ENCODE measurements around the gene PDE7B. TPM values are rescaled to one million over a fixed set of nuclear protein-coding genes. Genes with fewer than 3 reads are reported as not detected.

Gene PDE7B
- 0.03 TPM for polyA plus RNA-seq (2013, experiment 1 of 2)
- polyA plus RNA-seq (2013, experiment 2 of 2) = 0.03 TPM

DNA sequence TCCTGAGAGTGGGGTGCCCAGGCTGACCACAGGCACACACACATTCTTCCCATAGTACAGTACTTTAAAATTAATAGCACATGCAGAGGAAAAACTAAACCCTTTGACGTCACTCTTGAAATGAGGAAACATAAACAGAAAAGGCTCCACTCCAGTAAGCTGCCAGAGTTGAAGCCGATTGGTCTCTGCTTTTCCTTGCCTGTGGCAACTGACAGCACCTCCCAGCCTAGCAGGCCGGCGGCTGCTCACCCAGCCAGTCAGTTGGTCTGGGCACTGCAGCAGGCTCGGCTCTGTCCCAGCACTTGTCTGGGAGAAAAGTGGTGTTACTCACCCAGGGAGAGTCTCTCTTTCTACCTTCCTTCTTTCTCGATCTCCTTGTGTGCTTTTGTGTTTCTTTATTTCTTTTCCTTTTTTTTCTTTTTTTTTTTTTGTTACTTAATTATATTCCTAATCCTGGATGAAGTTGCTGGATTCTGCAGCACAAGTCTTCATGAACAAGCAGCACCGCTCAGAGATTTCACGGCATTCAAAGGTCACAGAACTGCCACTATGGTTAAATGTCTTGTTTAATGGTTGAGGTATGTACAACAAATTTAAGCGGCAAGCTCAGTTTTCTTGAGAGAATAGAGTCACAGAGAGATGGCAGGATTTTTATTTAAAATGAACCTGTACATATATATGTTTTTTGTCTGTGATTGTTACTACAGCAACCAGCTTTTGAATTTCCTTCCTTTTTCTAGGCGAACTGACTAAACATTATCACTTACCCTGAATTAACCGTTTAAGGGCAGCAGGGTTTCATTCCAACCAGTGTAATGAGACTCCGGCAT lies at the start of gene PDE7B:
TSS of gene PDE7B (plus strand) at position 260 of the 830 bp plus-strand sequence.
- Histone ChIP-seq H3K79me2 (ENCODE audit: control insufficient read depth, insufficient read depth, low read length) (no peaks in the 10 kb centered on the region), H3K36me3 (ENCODE audit: control insufficient read depth, insufficient read depth, low read length) (no peaks in the 10 kb centered on the region), H3K4ac (ENCODE audit: low read depth, low read length) (no peak within 1 kb of the TSS), H3K4me1 (ENCODE audit: control insufficient read depth, low read depth, low read length) (no peaks in the 10 kb centered on the region), H3K27ac (ENCODE audit: low read depth, low read length) (no peak within 1 kb of the TSS), H2BK120ac (ENCODE audit: low read depth, low read length) (no peak within 1 kb of the TSS), H2BK15ac (replicated peaks; ENCODE audit: low read depth) (no peak within 1 kb of the TSS), H2BK5ac (ENCODE audit: low read length) (no peak within 1 kb of the TSS), H4K5ac (ENCODE audit: low read length) (no peak within 1 kb of the TSS), H3K56ac (ENCODE audit: low read length) (no peak within 1 kb of the TSS), H3K79me1 (ENCODE audit: low read length) (no peaks in the 10 kb centered on the region), H3K9ac (ENCODE audit: low read length) (no peak within 1 kb of the TSS), H3K4me2 (ENCODE audit: low read length) (no peak within 1 kb of the TSS), H4K8ac (ENCODE audit: low read depth, low read length) (no peak within 1 kb of the TSS), H3K23ac (ENCODE audit: low read length) (no peak within 1 kb of the TSS), H3K27me3 (ENCODE audit: insufficient read depth, low read length, poor library complexity) (no peaks in the 10 kb centered on the region), H2AK5ac (ENCODE audit: low read length) (no peak within 1 kb of the TSS), H3K4me3 (ENCODE audit: low read length) (no peak within 1 kb of the TSS), H3K18ac (ENCODE audit: low read length) (no peak within 1 kb of the TSS)
- DNase-seq = peak; percentile 79
- WGBS (ENCODE audit: extremely low coverage, insufficient coverage, low lambda C conversion rate) = no CpG with 5 or more reads among the region's 12 CpGs

DNA sequence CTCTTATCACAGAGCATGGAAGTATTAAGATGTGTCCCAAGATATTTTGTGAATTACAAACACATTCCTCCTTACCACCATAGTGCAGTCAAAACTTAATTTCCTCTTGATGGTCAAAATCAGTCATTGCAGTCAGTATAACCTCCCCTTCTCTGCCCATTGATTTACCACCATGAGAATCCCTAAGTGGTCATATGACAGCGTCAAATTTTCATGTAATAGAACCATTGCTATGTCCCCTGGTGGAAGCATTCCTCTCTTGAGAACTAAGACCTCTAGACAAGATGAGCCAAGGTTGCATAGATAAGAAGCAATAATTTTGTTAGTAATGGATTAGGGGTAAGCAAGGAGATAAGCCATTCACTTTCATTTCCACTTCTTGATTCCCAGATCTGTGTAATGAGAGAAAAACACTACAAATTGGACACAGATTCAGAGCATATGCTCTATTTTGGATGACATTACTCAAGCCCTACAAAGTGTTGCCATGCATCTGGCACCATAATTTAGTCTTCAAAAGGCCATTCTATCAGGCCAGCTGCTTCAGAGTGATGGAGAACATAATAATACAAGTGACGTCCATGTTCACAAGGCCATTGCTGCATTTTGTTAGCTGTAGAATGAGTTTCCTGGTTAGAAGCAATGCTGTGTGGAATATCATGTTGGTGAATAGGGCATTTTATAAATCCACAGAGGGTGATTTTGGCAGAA lies 49.6 kb upstream of the PDE7B start:
- Histone ChIP-seq H3K4me2 (ENCODE audit: low read length) (no peak overlapping the region), H3K56ac (ENCODE audit: low read length) (no peak overlapping the region), H3K36me3 (ENCODE audit: control insufficient read depth, insufficient read depth, low read length) (no peaks in the 10 kb centered on the region), H3K4me3 (ENCODE audit: low read length) (no peak overlapping the region), H4K5ac (ENCODE audit: low read length) (no peak overlapping the region), H3K23ac (ENCODE audit: low read length) (no peak overlapping the region), H2BK15ac (replicated peaks; ENCODE audit: low read depth) (no peak overlapping the region), H3K4me1 (ENCODE audit: control insufficient read depth, low read depth, low read length) (no peaks in the 10 kb centered on the region), H3K9ac (ENCODE audit: low read length) (no peak overlapping the region), H2BK5ac (ENCODE audit: low read length) (no peak overlapping the region), H3K79me2 (ENCODE audit: control insufficient read depth, insufficient read depth, low read length) (no peaks in the 10 kb centered on the region), H4K8ac (ENCODE audit: low read depth, low read length) (no peak overlapping the region), H2AK5ac (ENCODE audit: low read length) (no peak overlapping the region), H3K27ac (ENCODE audit: low read depth, low read length) (no peak overlapping the region), H3K4ac (ENCODE audit: low read depth, low read length) (no peak overlapping the region), H3K79me1 (ENCODE audit: low read length) (no peaks in the 10 kb centered on the region), H3K18ac (ENCODE audit: low read length) (no peak overlapping the region), H2BK120ac (ENCODE audit: low read depth, low read length) (no peak overlapping the region), H3K27me3 (ENCODE audit: insufficient read depth, low read length, poor library complexity) (no peaks in the 10 kb centered on the region)
- DNase-seq = no peak
- no CpG with 5 or more reads among the region's 2 CpGs for WGBS (ENCODE audit: extremely low coverage, insufficient coverage, low lambda C conversion rate)

DNA sequence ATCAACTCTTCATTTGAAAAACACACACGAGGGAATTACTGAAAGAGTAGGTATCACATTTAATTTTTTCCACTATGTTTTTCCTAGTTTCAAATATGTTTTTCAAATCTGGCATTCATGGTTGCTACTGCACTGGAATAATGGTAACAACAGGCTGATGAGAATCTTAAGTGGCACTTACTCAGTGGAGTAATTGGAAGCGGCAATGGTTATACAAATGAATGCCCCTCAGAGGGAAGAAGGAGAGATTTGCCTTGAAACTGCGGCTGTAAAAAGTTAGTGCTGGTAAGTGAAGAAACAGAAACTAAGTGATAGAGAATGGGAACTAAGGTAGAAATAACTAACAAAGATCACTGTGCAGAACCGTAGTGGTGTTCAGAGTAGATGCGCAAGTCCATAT lies 41.0 kb upstream of the PDE7B start:
- no peak overlapping the region for H2BK15ac ChIP-seq (replicated peaks; ENCODE audit: low read depth)
- H3K56ac ChIP-seq (ENCODE audit: low read length) = no peak overlapping the region
- H3K27me3 ChIP-seq (ENCODE audit: insufficient read depth, low read length, poor library complexity) = no peaks in the 10 kb centered on the region
- no peak overlapping the region for H3K9ac ChIP-seq (ENCODE audit: low read length)
- H3K4me1 ChIP-seq (ENCODE audit: control insufficient read depth, low read depth, low read length) = no peaks in the 10 kb centered on the region
- no peak overlapping the region for H4K8ac ChIP-seq (ENCODE audit: low read depth, low read length)
- H3K23ac ChIP-seq (ENCODE audit: low read length) = no peak overlapping the region
- H3K79me2 ChIP-seq (ENCODE audit: control insufficient read depth, insufficient read depth, low read length) = no peaks in the 10 kb centered on the region
- H3K79me1 ChIP-seq (ENCODE audit: low read length) = no peaks in the 10 kb centered on the region
- H3K4ac ChIP-seq (ENCODE audit: low read depth, low read length) = no peak overlapping the region
- H3K18ac ChIP-seq (ENCODE audit: low read length) = no peak overlapping the region
- H3K4me2 ChIP-seq (ENCODE audit: low read length) = no peak overlapping the region
- no peak overlapping the region for H4K5ac ChIP-seq (ENCODE audit: low read length)
- H3K36me3 ChIP-seq (ENCODE audit: control insufficient read depth, insufficient read depth, low read length) = no peaks in the 10 kb centered on the region
- H3K27ac ChIP-seq (ENCODE audit: low read depth, low read length) = no peak overlapping the region
- H2BK120ac ChIP-seq (ENCODE audit: low read depth, low read length) = no peak overlapping the region
- no peak overlapping the region for H2AK5ac ChIP-seq (ENCODE audit: low read length)
- no peak overlapping the region for H2BK5ac ChIP-seq (ENCODE audit: low read length)
- WGBS (ENCODE audit: extremely low coverage, insufficient coverage, low lambda C conversion rate) = no CpG with 5 or more reads among the region's 5 CpGs
- H3K4me3 ChIP-seq (ENCODE audit: low read length) = no peak overlapping the region
- DNase-seq = no peak

DNA sequence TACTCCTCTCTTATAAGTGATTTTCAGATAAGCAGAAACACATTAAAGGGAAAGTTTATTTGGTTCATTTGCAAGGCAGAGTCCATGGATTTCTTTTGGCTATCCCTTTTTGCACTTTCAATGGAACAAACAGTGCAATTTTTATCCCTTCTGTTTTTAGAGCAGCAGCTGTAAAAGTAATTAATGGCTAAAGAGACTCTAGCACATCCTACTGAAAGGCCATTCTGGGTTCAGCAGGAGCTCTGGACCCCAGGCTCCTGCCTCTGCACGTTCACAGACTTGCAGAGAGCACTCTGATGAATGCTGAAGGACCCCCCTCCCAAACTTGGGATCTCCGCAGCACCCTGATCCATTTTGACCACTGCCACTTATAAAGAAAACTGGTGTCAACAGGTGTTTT lies 40.3 kb upstream of the PDE7B start:
- Histone ChIP-seq H2BK15ac (replicated peaks; ENCODE audit: low read depth) (no peak overlapping the region), H3K27me3 (ENCODE audit: insufficient read depth, low read length, poor library complexity) (no peaks in the 10 kb centered on the region), H3K4ac (ENCODE audit: low read depth, low read length) (no peak overlapping the region), H3K4me3 (ENCODE audit: low read length) (no peak overlapping the region), H3K4me2 (ENCODE audit: low read length) (no peak overlapping the region), H4K5ac (ENCODE audit: low read length) (no peak overlapping the region), H4K8ac (ENCODE audit: low read depth, low read length) (no peak overlapping the region), H3K18ac (ENCODE audit: low read length) (no peak overlapping the region), H2BK120ac (ENCODE audit: low read depth, low read length) (no peak overlapping the region), H3K36me3 (ENCODE audit: control insufficient read depth, insufficient read depth, low read length) (no peaks in the 10 kb centered on the region), H3K23ac (ENCODE audit: low read length) (no peak overlapping the region), H3K56ac (ENCODE audit: low read length) (no peak overlapping the region), H2BK5ac (ENCODE audit: low read length) (no peak overlapping the region), H3K27ac (ENCODE audit: low read depth, low read length) (no peak overlapping the region), H3K9ac (ENCODE audit: low read length) (no peak overlapping the region), H3K4me1 (ENCODE audit: control insufficient read depth, low read depth, low read length) (no peaks in the 10 kb centered on the region), H3K79me2 (ENCODE audit: control insufficient read depth, insufficient read depth, low read length) (no peaks in the 10 kb centered on the region), H3K79me1 (ENCODE audit: low read length) (no peaks in the 10 kb centered on the region), H2AK5ac (ENCODE audit: low read length) (no peak overlapping the region)
- WGBS (ENCODE audit: extremely low coverage, insufficient coverage, low lambda C conversion rate) = no CpG with 5 or more reads among the region's 2 CpGs
- no peak for DNase-seq

DNA sequence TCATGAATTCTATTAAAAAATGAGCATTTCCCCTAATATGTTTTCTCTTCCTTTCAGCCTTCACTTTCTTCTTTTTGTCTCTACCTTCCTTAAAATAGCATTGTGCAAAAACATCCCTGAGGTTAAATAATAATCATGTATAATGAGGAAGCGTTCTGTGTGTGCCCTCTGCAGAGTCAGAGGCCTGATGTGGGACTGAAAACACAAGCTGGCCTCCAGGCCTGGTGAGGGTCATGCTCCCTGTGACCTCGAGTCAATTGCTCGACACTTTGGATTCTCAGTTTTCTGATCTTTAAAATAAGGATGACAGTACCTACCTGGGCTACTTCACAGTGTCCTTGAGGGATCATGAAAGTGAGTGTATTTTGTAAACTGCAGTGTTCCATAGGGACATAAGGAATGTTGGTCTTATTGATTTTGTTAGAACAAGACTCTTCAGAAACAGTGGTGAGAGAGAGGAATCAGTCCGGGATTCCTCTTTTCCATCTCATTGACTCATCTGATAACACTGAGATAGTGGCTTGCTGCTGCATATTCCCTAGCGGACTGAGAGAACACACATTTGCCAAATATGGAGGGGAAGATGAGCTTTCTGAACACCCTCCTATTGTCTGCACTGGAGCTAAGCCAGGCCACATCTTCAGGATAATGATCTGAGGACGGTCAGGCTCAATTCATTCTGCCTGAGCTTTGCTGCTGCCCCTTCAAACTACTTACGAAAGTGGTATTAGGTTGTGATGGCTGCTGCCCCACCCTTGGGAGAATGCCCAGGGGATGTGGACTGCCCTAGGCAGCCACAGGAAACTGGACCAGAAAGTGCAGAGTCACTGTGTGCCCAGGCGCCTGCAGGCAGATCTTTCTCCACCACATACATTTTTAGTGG lies 39.6 kb upstream of the PDE7B start:
- H3K79me2 ChIP-seq (ENCODE audit: control insufficient read depth, insufficient read depth, low read length) = no peaks in the 10 kb centered on the region
- no peak overlapping the region for H3K18ac ChIP-seq (ENCODE audit: low read length)
- no peaks in the 10 kb centered on the region for H3K79me1 ChIP-seq (ENCODE audit: low read length)
- no peak overlapping the region for H2BK120ac ChIP-seq (ENCODE audit: low read depth, low read length)
- H3K4me2 ChIP-seq (ENCODE audit: low read length) = no peak overlapping the region
- H3K9ac ChIP-seq (ENCODE audit: low read length) = no peak overlapping the region
- H3K4me1 ChIP-seq (ENCODE audit: control insufficient read depth, low read depth, low read length) = no peaks in the 10 kb centered on the region
- no peak overlapping the region for H3K56ac ChIP-seq (ENCODE audit: low read length)
- H3K27me3 ChIP-seq (ENCODE audit: insufficient read depth, low read length, poor library complexity) = no peaks in the 10 kb centered on the region
- no peak for DNase-seq
- no peak overlapping the region for H2BK5ac ChIP-seq (ENCODE audit: low read length)
- no peak overlapping the region for H3K27ac ChIP-seq (ENCODE audit: low read depth, low read length)
- no peaks in the 10 kb centered on the region for H3K36me3 ChIP-seq (ENCODE audit: control insufficient read depth, insufficient read depth, low read length)
- H4K8ac ChIP-seq (ENCODE audit: low read depth, low read length) = no peak overlapping the region
- no peak overlapping the region for H2AK5ac ChIP-seq (ENCODE audit: low read length)
- WGBS (ENCODE audit: extremely low coverage, insufficient coverage, low lambda C conversion rate) = no CpG with 5 or more reads among the region's 8 CpGs
- no peak overlapping the region for H4K5ac ChIP-seq (ENCODE audit: low read length)
- H3K4ac ChIP-seq (ENCODE audit: low read depth, low read length) = peak overlapping the region; percentile 25
- H3K23ac ChIP-seq (ENCODE audit: low read length) = no peak overlapping the region
- H2BK15ac ChIP-seq (replicated peaks; ENCODE audit: low read depth) = no peak overlapping the region
- no peak overlapping the region for H3K4me3 ChIP-seq (ENCODE audit: low read length)
